ENCODE data around the gene TUBB. TPM values are rescaled to one million over a fixed set of nuclear protein-coding genes. Genes with fewer than 3 reads are reported as not detected.

TUBB gene
- total and polyA plus RNA-seq, 9 of the 15 experiments (the other 6 are each of a cell fraction or from before 2014, with no cell fraction given): 971 to 2,870 (median 1,478) TPM

GRCh38 chr6:30747902-30748769, 28.0 kb downstream of the TUBB start:
- WGBS (ENCODE audit: insufficient coverage, low coverage, missing lambda C conversion rate): 57% methylated on average over 6 of the region's 6 CpGs
- ChIA-PET POLR2A (interaction anchor here (0.8 to 1.2 kb wide), 3 partner anchors 13 to 72 kb away, joined by 3 to 4 read pairs (median 3); no protein-coding TSS in a partner anchor), CTCF (ENCODE audit: low intra/inter-chr PET ratio) (no interaction called here)
- in situ Hi-C loops (cut with MboI): loop anchor here (5.0 kb wide), 1 partner anchor 64 kb away; no protein-coding TSS in a partner anchor
- H3K9ac ChIP-seq (ENCODE audit: insufficient read depth in 1 of 2, low read depth in 2 of 2, low read length in 2 of 2): no peak overlapping the region
- H3K4me3 ChIP-seq: no peak overlapping the region
- no peak overlapping the region for H3K4me2 ChIP-seq (ENCODE audit: insufficient read depth, low read length)
- no peak overlapping the region for H3K27ac ChIP-seq (ENCODE audit: extremely low read depth, low read depth, low read length)
- DNase-seq (ENCODE audit: extremely low read depth in 1 of 4, low spot score in 3 of 4) (no peak), ATAC-seq (no peak), FAIRE-seq (peak; percentile 55)
- peak overlapping the region; percentile 78 for H2AFZ ChIP-seq (ENCODE audit: low read depth, low read length)
- H3K36me3 ChIP-seq (ENCODE audit: control insufficient read depth, insufficient read depth, low read length): no peaks in the 10 kb centered on the region
- peaks cover 13% of the 10 kb centered on the region for H3K79me2 ChIP-seq (ENCODE audit: control insufficient read depth, insufficient read depth, low read length)
- intact Hi-C loops (cut with micrococcal nuclease): no loop called here
- H3K9me1 ChIP-seq (ENCODE audit: control insufficient read depth, insufficient read depth, low read length): no peaks in the 10 kb centered on the region
- BruUV-seq (replicated peaks): no TSS peak
- no peaks in the 10 kb centered on the region for H3K27me3 ChIP-seq (ENCODE audit: control insufficient read depth in 2 of 2, insufficient read depth in 2 of 2, low read length in 2 of 2)
- H3K9me3 ChIP-seq (replicated peaks; ENCODE audit: control insufficient read depth, insufficient read depth, low read depth, low read length): no peaks in the 10 kb centered on the region
- peaks cover 3% of the 10 kb centered on the region; the same call in 1 of the 2 replicates for H4K20me1 ChIP-seq (replicated peaks; ENCODE audit: control insufficient read depth, insufficient read depth, low read length)
- H3K4me1 ChIP-seq (replicated peaks in 1 of 2; ENCODE audit: control insufficient read depth in 2 of 2, insufficient read depth in 2 of 2, low read length in 2 of 2): peaks cover 32% of the 10 kb centered on the region in 2 experiments
- TF ChIP-seq TAF1 (IDR thresholded peaks at IDR 0.05; ENCODE audit: control insufficient read depth, extremely low read depth, insufficient read depth, low read length, severe bottlenecking): no peak
- no peak for TF ChIP-seq CHCHD3 (CRISPR knock-in tag; IDR thresholded peaks at IDR 0.05)
- no peak for TF ChIP-seq E2F4 (CRISPR knock-in tag; IDR thresholded peaks at IDR 0.05; ENCODE audit: low read depth)
- no peak for TF ChIP-seq ZNF830 (CRISPR knock-in tag; IDR thresholded peaks at IDR 0.05)
- TF ChIP-seq AFF1 (IDR thresholded peaks at IDR 0.05; ENCODE audit: low read depth in 1 of 2, partially characterized antibody in 2 of 2): no peak
- no peak for TF ChIP-seq RBM25 (IDR thresholded peaks at IDR 0.05; ENCODE audit: low read depth, low read length, severe bottlenecking)
- no peak for TF ChIP-seq ZNF311 (CRISPR knock-in tag; IDR thresholded peaks at IDR 0.05)
- no peak for TF ChIP-seq MYC (IDR thresholded peaks at IDR 0.05; ENCODE audit: low read depth, low read length)
- TF ChIP-seq MYC (CRISPR knock-in tag; IDR thresholded peaks at IDR 0.05; ENCODE audit: borderline replicate concordance, low read depth): no peak
- no peak for TF ChIP-seq TFE3 (CRISPR knock-in tag; IDR thresholded peaks at IDR 0.05)
- TF ChIP-seq ZNF511 (CRISPR knock-in tag; IDR thresholded peaks at IDR 0.05): no peak
- TF ChIP-seq ZBED1 (IDR thresholded peaks at IDR 0.05): no peak
- TF ChIP-seq BRD4 (IDR thresholded peaks at IDR 0.05): no peak

All from K562 (cell line).